ENCODE results near the gene EFNA4.
"Not testable (repeated sequence)": the region's sequence is repeated elsewhere in the genome, so short reads cannot be mapped to it uniquely, and the experiment has no call there.

The EFNA4 gene

DNA sequence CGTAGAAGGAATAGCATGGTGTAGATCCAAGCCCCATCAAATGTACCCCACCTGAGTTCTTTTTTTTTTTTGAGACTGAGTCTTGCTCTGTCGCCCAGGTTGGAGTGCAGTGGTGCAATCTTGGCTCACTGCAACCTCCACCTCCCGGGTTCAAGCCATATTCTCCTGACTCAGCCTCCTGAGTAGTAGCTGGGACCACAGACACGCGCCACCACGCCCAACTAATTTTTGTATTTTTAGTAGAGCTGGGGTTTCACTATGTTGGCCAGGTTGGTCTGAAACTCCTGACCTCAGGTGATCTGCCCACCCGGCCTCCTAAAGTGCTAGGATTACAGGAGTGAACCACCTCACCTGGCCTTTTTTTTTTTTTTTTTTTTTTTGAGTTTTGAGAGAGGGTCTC lies 54.5 kb downstream of the EFNA4 start:
- not testable (repeated sequence) for H3K4me1 Mint-ChIP-seq (ENCODE audit: low read depth); H3K36me3 Mint-ChIP-seq (ENCODE audit: low read depth); H3K9me3 Mint-ChIP-seq; H3K4me3 Mint-ChIP-seq; H3K27ac Mint-ChIP-seq
- H3K27me3 Mint-ChIP-seq (ENCODE audit: low read depth), result peaks cover 27% of the 10 kb centered on the region

All from T-helper 1 cell treated with Interleukin-12 subunit alpha and Interleukin-12 subunit beta and Interleukin-4 antibody, amounts not matched to agents 30 μg/mL and 1 μg/mL, for 36 hours (primary cell).